ENCODE results near the gene TSPYL2.

The TSPYL2 gene

GRCh38 chrX:53081925-53082772 is at the start of gene TSPYL2:
TSS of gene TSPYL2 (plus strand) at chrX:53082367. CDS start at chrX:53082499, 132 bp downstream.
- no peaks in the 10 kb centered on the region for H3K9me3 ChIP-seq (ENCODE audit: low read length)
- peaks cover 21% of the 10 kb centered on the region for H3K4me1 ChIP-seq (ENCODE audit: insufficient read depth, low read length)
- H3K27me3 ChIP-seq (ENCODE audit: insufficient read depth, low read length), result no peaks in the 10 kb centered on the region
- peak within 1 kb of the TSS; percentile 68 for H3K4me3 ChIP-seq (ENCODE audit: low read length)
- H3K36me3 ChIP-seq (ENCODE audit: insufficient read depth, low read length), result peaks cover 22% of the 10 kb centered on the region
- H2AFZ ChIP-seq (ENCODE audit: low read depth, low read length), result no peak within 1 kb of the TSS

- no peak overlapping the region for H2AFZ ChIP-seq (ENCODE audit: low read depth, low read length)
- no peak overlapping the region for H3K4me3 ChIP-seq (ENCODE audit: low read length)
- peaks cover 2% of the 10 kb centered on the region for H3K27me3 ChIP-seq (ENCODE audit: insufficient read depth, low read length)
- H3K36me3 ChIP-seq (ENCODE audit: insufficient read depth, low read length), result no peaks in the 10 kb centered on the region
- no peaks in the 10 kb centered on the region for H3K4me1 ChIP-seq (ENCODE audit: insufficient read depth, low read length)
- H3K9me3 ChIP-seq (ENCODE audit: low read length), result no peaks in the 10 kb centered on the region
These were observed 46.0 kb upstream of the TSPYL2 start for GRCh38 chrX:53036149-53036548.

GRCh38 chrX:53039236-53039635 is 42.9 kb upstream of the TSPYL2 start:
- H3K27me3 ChIP-seq (ENCODE audit: insufficient read depth, low read length), result peaks cover 2% of the 10 kb centered on the region
- no peaks in the 10 kb centered on the region for H3K9me3 ChIP-seq (ENCODE audit: low read length)
- H3K4me3 ChIP-seq (ENCODE audit: low read length), result no peak overlapping the region
- no peaks in the 10 kb centered on the region for H3K36me3 ChIP-seq (ENCODE audit: insufficient read depth, low read length)
- no peak overlapping the region for H2AFZ ChIP-seq (ENCODE audit: low read depth, low read length)
- H3K4me1 ChIP-seq (ENCODE audit: insufficient read depth, low read length), result no peaks in the 10 kb centered on the region

GRCh38 chrX:53044995-53045394 is 37.2 kb upstream of the TSPYL2 start:
- H2AFZ ChIP-seq (ENCODE audit: low read depth, low read length), result no peak overlapping the region
- no peaks in the 10 kb centered on the region for H3K27me3 ChIP-seq (ENCODE audit: insufficient read depth, low read length)
- H3K9me3 ChIP-seq (ENCODE audit: low read length), result no peaks in the 10 kb centered on the region
- H3K4me3 ChIP-seq (ENCODE audit: low read length), result no peak overlapping the region
- peaks cover 10% of the 10 kb centered on the region for H3K4me1 ChIP-seq (ENCODE audit: insufficient read depth, low read length)
- H3K36me3 ChIP-seq (ENCODE audit: insufficient read depth, low read length), result no peaks in the 10 kb centered on the region

GRCh38 chrX:53047228-53047627 is 34.9 kb upstream of the TSPYL2 start:
- Histone ChIP-seq H2AFZ (ENCODE audit: low read depth, low read length) (no peak overlapping the region), H3K4me1 (ENCODE audit: insufficient read depth, low read length) (peaks cover 22% of the 10 kb centered on the region), H3K4me3 (ENCODE audit: low read length) (peak overlapping the region; percentile 45), H3K9me3 (ENCODE audit: low read length) (no peaks in the 10 kb centered on the region), H3K36me3 (ENCODE audit: insufficient read depth, low read length) (no peaks in the 10 kb centered on the region), H3K27me3 (ENCODE audit: insufficient read depth, low read length) (no peaks in the 10 kb centered on the region)

GRCh38 chrX:53048169-53049126 is 33.7 kb upstream of the TSPYL2 start, which contains the start of gene GPR173:
TSS of gene GPR173 (plus strand) at chrX:53048789. CDS start at chrX:53076622, 27,833 bp downstream.
- Histone ChIP-seq H3K9me3 (ENCODE audit: low read length) (no peaks in the 10 kb centered on the region), H3K4me3 (ENCODE audit: low read length) (peak within 1 kb of the TSS; percentile 67), H3K27me3 (ENCODE audit: insufficient read depth, low read length) (no peaks in the 10 kb centered on the region), H3K36me3 (ENCODE audit: insufficient read depth, low read length) (no peaks in the 10 kb centered on the region), H2AFZ (ENCODE audit: low read depth, low read length) (peak within 1 kb of the TSS; percentile 52), H3K4me1 (ENCODE audit: insufficient read depth, low read length) (peaks cover 22% of the 10 kb centered on the region)

- Histone ChIP-seq H3K4me1 (ENCODE audit: insufficient read depth, low read length) (peaks cover 22% of the 10 kb centered on the region), H3K36me3 (ENCODE audit: insufficient read depth, low read length) (no peaks in the 10 kb centered on the region), H3K9me3 (ENCODE audit: low read length) (no peaks in the 10 kb centered on the region), H2AFZ (ENCODE audit: low read depth, low read length) (no peak overlapping the region), H3K4me3 (ENCODE audit: low read length) (peak overlapping the region; percentile 67), H3K27me3 (ENCODE audit: insufficient read depth, low read length) (no peaks in the 10 kb centered on the region)
These were observed 33.0 kb upstream of the TSPYL2 start for GRCh38 chrX:53049127-53049517.

- peak overlapping the region; percentile 67 for H3K4me3 ChIP-seq (ENCODE audit: low read length)
- peaks cover 22% of the 10 kb centered on the region for H3K4me1 ChIP-seq (ENCODE audit: insufficient read depth, low read length)
- no peaks in the 10 kb centered on the region for H3K36me3 ChIP-seq (ENCODE audit: insufficient read depth, low read length)
- H3K27me3 ChIP-seq (ENCODE audit: insufficient read depth, low read length), result no peaks in the 10 kb centered on the region
- H2AFZ ChIP-seq (ENCODE audit: low read depth, low read length), result no peak overlapping the region
- no peaks in the 10 kb centered on the region for H3K9me3 ChIP-seq (ENCODE audit: low read length)
These were observed 31.3 kb upstream of the TSPYL2 start for GRCh38 chrX:53050841-53051240.

GRCh38 chrX:53055244-53055849 is 26.8 kb upstream of the TSPYL2 start:
- no peaks in the 10 kb centered on the region for H3K9me3 ChIP-seq (ENCODE audit: low read length)
- H2AFZ ChIP-seq (ENCODE audit: low read depth, low read length), result no peak overlapping the region
- H3K4me3 ChIP-seq (ENCODE audit: low read length), result no peak overlapping the region
- peaks cover 8% of the 10 kb centered on the region for H3K4me1 ChIP-seq (ENCODE audit: insufficient read depth, low read length)
- no peaks in the 10 kb centered on the region for H3K27me3 ChIP-seq (ENCODE audit: insufficient read depth, low read length)
- no peaks in the 10 kb centered on the region for H3K36me3 ChIP-seq (ENCODE audit: insufficient read depth, low read length)

GRCh38 chrX:53056292-53056691 is 25.9 kb upstream of the TSPYL2 start:
- no peaks in the 10 kb centered on the region for H3K9me3 ChIP-seq (ENCODE audit: low read length)

GRCh38 chrX:53065104-53065503 is 17.1 kb upstream of the TSPYL2 start:
- Histone ChIP-seq H3K27me3 (ENCODE audit: insufficient read depth, low read length) (no peaks in the 10 kb centered on the region), H3K4me3 (ENCODE audit: low read length) (no peak overlapping the region), H3K9me3 (ENCODE audit: low read length) (no peaks in the 10 kb centered on the region), H3K36me3 (ENCODE audit: insufficient read depth, low read length) (peaks cover 4% of the 10 kb centered on the region), H3K4me1 (ENCODE audit: insufficient read depth, low read length) (no peaks in the 10 kb centered on the region), H2AFZ (ENCODE audit: low read depth, low read length) (no peak overlapping the region)

More at GRCh38 chrX:53056292-53056691, 25.9 kb upstream of the TSPYL2 start:
- H2AFZ ChIP-seq (ENCODE audit: low read depth, low read length), result no peak overlapping the region
- H3K36me3 ChIP-seq (ENCODE audit: insufficient read depth, low read length), result no peaks in the 10 kb centered on the region
- no peak overlapping the region for H3K4me3 ChIP-seq (ENCODE audit: low read length)
- H3K4me1 ChIP-seq (ENCODE audit: insufficient read depth, low read length), result peaks cover 1% of the 10 kb centered on the region
- no peaks in the 10 kb centered on the region for H3K27me3 ChIP-seq (ENCODE audit: insufficient read depth, low read length)

GRCh38 chrX:53071064-53071463 is 11.1 kb upstream of the TSPYL2 start:
- Histone ChIP-seq H3K27me3 (ENCODE audit: insufficient read depth, low read length) (no peaks in the 10 kb centered on the region), H3K4me3 (ENCODE audit: low read length) (no peak overlapping the region), H2AFZ (ENCODE audit: low read depth, low read length) (no peak overlapping the region), H3K9me3 (ENCODE audit: low read length) (no peaks in the 10 kb centered on the region), H3K36me3 (ENCODE audit: insufficient read depth, low read length) (no peaks in the 10 kb centered on the region), H3K4me1 (ENCODE audit: insufficient read depth, low read length) (peaks cover 2% of the 10 kb centered on the region)
